ENCODE measurements around the gene EHBP1L1.
A peak's percentile ranks its signal among the peaks of the same experiment; 100 is the strongest.

EHBP1L1 gene

GRCh38 chr11:65575568-65576231, at the start of gene EHBP1L1:
Gene EHBP1L1, plus strand, starts transcription at chr11:65576053. Its CDS starts 250 bp downstream, at chr11:65576303.
- peak in 2 of 3 experiments; percentile 66 to 71 for DNase-seq

GRCh38 chr11:65526744-65527143, 49.1 kb upstream of the EHBP1L1 start:
- no peak for DNase-seq

GRCh38 chr11:65528819-65529350, 47.0 kb upstream of the EHBP1L1 start:
- no peak for DNase-seq

GRCh38 chr11:65529475-65530156, 46.2 kb upstream of the EHBP1L1 start:
- DNase-seq = no peak

GRCh38 chr11:65530157-65530496, 45.7 kb upstream of the EHBP1L1 start:
- no peak for DNase-seq

GRCh38 chr11:65532388-65533064, 43.3 kb upstream of the EHBP1L1 start:
- no peak for DNase-seq

GRCh38 chr11:65535102-65535501, 40.8 kb upstream of the EHBP1L1 start:
- DNase-seq = no peak

- DNase-seq = no peak
Observed at GRCh38 chr11:65536412-65537295, 39.2 kb upstream of the EHBP1L1 start.

GRCh38 chr11:65537296-65537597, 38.6 kb upstream of the EHBP1L1 start:
- no peak for DNase-seq

- no peak for DNase-seq
Observed at GRCh38 chr11:65537620-65538231, 38.1 kb upstream of the EHBP1L1 start.

GRCh38 chr11:65538232-65538914, 37.5 kb upstream of the EHBP1L1 start:
- DNase-seq = no peak

- no peak for DNase-seq
Observed at GRCh38 chr11:65538915-65539743, 36.7 kb upstream of the EHBP1L1 start.

GRCh38 chr11:65539744-65540289, 36.0 kb upstream of the EHBP1L1 start:
- peak in 1 of 3 experiments; percentile 54 for DNase-seq

- DNase-seq = peak in 2 of 3 experiments; percentile 17 to 82
Observed at GRCh38 chr11:65540290-65541092, 35.4 kb upstream of the EHBP1L1 start.

GRCh38 chr11:65541093-65541982, 34.5 kb upstream of the EHBP1L1 start:
- no peak for DNase-seq

GRCh38 chr11:65542738-65543390, 33.0 kb upstream of the EHBP1L1 start:
- DNase-seq = no peak

- DNase-seq = no peak
Observed at GRCh38 chr11:65545853-65546216, 30.0 kb upstream of the EHBP1L1 start.

Data from NCI-H1417 (cell line).